ENCODE results near the gene SPATA19. TPM values are rescaled to one million over a fixed set of nuclear protein-coding genes. Genes with fewer than 3 reads are reported as not detected.

SPATA19 gene
- total RNA-seq, 1 experiment from 2014 or later, result not detected

DNA sequence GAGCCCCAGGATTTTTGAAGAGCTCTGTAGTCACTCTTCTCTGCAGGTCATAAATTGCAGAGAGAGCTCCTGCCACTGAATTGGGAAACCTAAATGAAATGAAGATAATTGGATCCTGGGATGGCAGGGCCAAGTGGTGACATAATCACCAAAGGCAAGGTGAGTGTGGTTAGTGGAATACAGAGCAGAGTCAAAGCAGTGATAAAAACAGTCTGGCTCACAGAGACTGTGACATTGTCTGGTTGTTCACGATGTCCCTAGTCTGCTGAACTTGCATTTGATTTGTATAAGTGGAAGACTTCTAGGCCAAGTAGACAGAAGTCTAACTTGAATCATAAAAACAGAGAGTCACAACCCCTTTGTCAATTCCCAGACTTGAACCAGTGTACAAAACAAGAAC lies 26.8 kb upstream of the SPATA19 start:
- no TSS peak for BruUV-seq (replicated peaks)
- in situ Hi-C loops (cut with HindIII; ENCODE audit: low pct_unique_long_range_greater_than_20kb, low sequenced_read_pairs), result no loop called here
- ChIA-PET CTCF (no interaction called here), POLR2A (no interaction called here)
- Histone ChIP-seq H3K4me1 (ENCODE audit: control insufficient read depth, insufficient read depth, low read length) (no peaks in the 10 kb centered on the region), H3K36me3 (ENCODE audit: control insufficient read depth, insufficient read depth, low read length) (no peaks in the 10 kb centered on the region), H3K9me3 (ENCODE audit: control insufficient read depth, insufficient read depth, low read depth, low read length) (no peaks in the 10 kb centered on the region), H3K4me3 (ENCODE audit: low read depth in 2 of 2, low read length in 2 of 2) (no peak overlapping the region), H3K27ac (ENCODE audit: low read length) (no peak overlapping the region), H3K27me3 (ENCODE audit: control insufficient read depth, insufficient read depth, low read length) (no peaks in the 10 kb centered on the region)
- TF ChIP-seq POLR2AphosphoS5 (IDR thresholded peaks at IDR 0.05; ENCODE audit: low read depth, low read length), result no peak
- TF ChIP-seq TCF7L2 (IDR thresholded peaks at IDR 0.05; ENCODE audit: low read depth, low read length), result no peak
- TF ChIP-seq, protein P1, sequence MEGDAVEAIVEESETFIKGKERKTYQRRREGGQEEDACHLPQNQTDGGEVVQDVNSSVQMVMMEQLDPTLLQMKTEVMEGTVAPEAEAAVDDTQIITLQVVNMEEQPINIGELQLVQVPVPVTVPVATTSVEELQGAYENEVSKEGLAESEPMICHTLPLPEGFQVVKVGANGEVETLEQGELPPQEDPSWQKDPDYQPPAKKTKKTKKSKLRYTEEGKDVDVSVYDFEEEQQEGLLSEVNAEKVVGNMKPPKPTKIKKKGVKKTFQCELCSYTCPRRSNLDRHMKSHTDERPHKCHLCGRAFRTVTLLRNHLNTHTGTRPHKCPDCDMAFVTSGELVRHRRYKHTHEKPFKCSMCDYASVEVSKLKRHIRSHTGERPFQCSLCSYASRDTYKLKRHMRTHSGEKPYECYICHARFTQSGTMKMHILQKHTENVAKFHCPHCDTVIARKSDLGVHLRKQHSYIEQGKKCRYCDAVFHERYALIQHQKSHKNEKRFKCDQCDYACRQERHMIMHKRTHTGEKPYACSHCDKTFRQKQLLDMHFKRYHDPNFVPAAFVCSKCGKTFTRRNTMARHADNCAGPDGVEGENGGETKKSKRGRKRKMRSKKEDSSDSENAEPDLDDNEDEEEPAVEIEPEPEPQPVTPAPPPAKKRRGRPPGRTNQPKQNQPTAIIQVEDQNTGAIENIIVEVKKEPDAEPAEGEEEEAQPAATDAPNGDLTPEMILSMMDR (IDR thresholded peaks at IDR 0.05), result no peak
- no peak for TF ChIP-seq SIN3A (IDR thresholded peaks at IDR 0.05; ENCODE audit: borderline replicate concordance, insufficient read depth, low read depth, low read length)
- TF ChIP-seq, protein P2, sequence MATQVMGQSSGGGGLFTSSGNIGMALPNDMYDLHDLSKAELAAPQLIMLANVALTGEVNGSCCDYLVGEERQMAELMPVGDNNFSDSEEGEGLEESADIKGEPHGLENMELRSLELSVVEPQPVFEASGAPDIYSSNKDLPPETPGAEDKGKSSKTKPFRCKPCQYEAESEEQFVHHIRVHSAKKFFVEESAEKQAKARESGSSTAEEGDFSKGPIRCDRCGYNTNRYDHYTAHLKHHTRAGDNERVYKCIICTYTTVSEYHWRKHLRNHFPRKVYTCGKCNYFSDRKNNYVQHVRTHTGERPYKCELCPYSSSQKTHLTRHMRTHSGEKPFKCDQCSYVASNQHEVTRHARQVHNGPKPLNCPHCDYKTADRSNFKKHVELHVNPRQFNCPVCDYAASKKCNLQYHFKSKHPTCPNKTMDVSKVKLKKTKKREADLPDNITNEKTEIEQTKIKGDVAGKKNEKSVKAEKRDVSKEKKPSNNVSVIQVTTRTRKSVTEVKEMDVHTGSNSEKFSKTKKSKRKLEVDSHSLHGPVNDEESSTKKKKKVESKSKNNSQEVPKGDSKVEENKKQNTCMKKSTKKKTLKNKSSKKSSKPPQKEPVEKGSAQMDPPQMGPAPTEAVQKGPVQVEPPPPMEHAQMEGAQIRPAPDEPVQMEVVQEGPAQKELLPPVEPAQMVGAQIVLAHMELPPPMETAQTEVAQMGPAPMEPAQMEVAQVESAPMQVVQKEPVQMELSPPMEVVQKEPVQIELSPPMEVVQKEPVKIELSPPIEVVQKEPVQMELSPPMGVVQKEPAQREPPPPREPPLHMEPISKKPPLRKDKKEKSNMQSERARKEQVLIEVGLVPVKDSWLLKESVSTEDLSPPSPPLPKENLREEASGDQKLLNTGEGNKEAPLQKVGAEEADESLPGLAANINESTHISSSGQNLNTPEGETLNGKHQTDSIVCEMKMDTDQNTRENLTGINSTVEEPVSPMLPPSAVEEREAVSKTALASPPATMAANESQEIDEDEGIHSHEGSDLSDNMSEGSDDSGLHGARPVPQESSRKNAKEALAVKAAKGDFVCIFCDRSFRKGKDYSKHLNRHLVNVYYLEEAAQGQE (IDR thresholded peaks at IDR 0.05; ENCODE audit: insufficient read depth in 1 of 2, low read depth in 2 of 2, low read length in 1 of 2), result no peak
- intact Hi-C loops (cut with micrococcal nuclease; ENCODE audit: unreplicated experiment), result no loop called here
- ATAC-seq, result no peak
- DNase-seq (ENCODE audit: low read depth, low spot score), result no peak

DNA sequence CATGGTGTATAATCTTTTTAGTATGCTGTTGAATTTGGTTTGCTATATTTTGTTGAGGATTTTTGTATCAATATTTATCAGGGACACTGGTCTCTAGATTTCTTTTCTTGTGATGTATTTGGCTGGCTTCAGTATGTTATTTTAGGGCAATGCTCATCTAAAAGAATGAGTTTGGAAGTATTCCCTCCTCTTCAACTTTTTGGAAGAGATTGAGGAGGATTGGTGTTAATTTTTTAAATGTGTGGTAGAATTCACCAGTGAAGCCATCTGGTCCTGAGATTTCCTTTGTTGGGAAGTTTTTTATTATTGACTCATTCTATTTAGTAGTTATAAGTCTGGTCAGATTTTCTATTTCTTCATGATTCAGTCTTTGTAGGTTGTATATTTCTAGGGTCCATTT lies 22.1 kb upstream of the SPATA19 start:
- Histone ChIP-seq H3K9me3 (ENCODE audit: control insufficient read depth, insufficient read depth, low read depth, low read length) (no peaks in the 10 kb centered on the region), H3K36me3 (ENCODE audit: control insufficient read depth, insufficient read depth, low read length) (no peaks in the 10 kb centered on the region), H3K4me3 (ENCODE audit: low read depth in 2 of 2, low read length in 2 of 2) (no peak overlapping the region), H3K27ac (ENCODE audit: low read length) (no peak overlapping the region), H3K27me3 (ENCODE audit: control insufficient read depth, insufficient read depth, low read length) (no peaks in the 10 kb centered on the region), H3K4me1 (ENCODE audit: control insufficient read depth, insufficient read depth, low read length) (no peaks in the 10 kb centered on the region)
- DNase-seq (ENCODE audit: low read depth, low spot score), result no peak
- in situ Hi-C loops (cut with HindIII; ENCODE audit: low pct_unique_long_range_greater_than_20kb, low sequenced_read_pairs) (no loop called here), intact Hi-C loops (cut with micrococcal nuclease; ENCODE audit: unreplicated experiment) (no loop called here)
- CTCF ChIA-PET, result no interaction called here
- ATAC-seq, result no peak
- POLR2A ChIA-PET, result no interaction called here
- TF ChIP-seq, protein P2 (IDR thresholded peaks at IDR 0.05; ENCODE audit: insufficient read depth in 1 of 2, low read depth in 2 of 2, low read length in 1 of 2), result no peak
- TF ChIP-seq SIN3A (IDR thresholded peaks at IDR 0.05; ENCODE audit: borderline replicate concordance, insufficient read depth, low read depth, low read length) (no peak), POLR2AphosphoS5 (IDR thresholded peaks at IDR 0.05; ENCODE audit: low read depth, low read length) (no peak), TCF7L2 (IDR thresholded peaks at IDR 0.05; ENCODE audit: low read depth, low read length) (no peak)
- TF ChIP-seq, protein P1 (IDR thresholded peaks at IDR 0.05), result no peak
- no TSS peak for BruUV-seq (replicated peaks)
